GM18502 (cell line): ENCODE data around the gene ENTPD6.
"Not testable (repeated sequence)": the region's sequence is repeated elsewhere in the genome, so short reads cannot be mapped to it uniquely, and the experiment has no call there.

Experiments
- ATAC-seq: cut with Tn5 transposase; IDR thresholded peaks from one replicate; pipeline ENCODE4 v1.9.1; 2021; ENCODE audit warnings: mild to moderate bottlenecking; ENCODE audit not compliant: unreplicated experiment, poor library complexity

Gene ENTPD6

DNA sequence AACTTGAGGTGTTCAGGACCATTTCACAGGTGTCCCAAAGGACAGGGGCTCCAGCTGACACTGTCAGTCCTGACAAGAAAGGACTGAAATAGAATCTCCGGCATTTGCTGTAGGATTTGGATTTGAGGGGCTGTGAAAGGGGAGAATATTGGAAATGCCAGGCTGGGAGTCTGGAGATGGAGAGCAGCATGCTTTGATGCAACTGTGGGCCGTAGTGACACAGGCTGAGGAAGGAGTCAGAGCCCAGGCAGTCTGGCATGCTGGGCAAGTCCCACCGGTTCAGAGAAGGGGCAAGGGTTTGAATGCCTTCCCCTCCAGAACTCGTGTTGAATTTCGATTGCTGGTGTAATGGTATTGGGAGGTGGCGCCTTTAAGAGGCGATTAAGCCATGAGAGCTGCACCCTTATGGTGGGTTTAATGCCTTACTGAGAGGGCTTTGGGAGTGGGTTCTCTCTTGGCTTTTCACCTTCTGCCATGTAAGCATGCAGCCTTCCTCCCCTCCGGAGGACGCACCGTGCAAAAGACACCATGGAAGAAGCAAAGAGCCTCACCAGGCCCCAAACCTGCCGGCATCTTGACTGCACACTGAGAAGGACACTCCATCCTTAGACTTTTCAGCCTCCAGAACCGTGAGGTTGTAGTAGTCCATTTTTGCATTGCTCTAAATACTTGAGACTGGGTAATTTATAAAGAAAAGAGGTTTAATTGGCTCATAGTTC, 43.0 kb downstream of the ENTPD6 start:
- ATAC-seq: no peak

DNA sequence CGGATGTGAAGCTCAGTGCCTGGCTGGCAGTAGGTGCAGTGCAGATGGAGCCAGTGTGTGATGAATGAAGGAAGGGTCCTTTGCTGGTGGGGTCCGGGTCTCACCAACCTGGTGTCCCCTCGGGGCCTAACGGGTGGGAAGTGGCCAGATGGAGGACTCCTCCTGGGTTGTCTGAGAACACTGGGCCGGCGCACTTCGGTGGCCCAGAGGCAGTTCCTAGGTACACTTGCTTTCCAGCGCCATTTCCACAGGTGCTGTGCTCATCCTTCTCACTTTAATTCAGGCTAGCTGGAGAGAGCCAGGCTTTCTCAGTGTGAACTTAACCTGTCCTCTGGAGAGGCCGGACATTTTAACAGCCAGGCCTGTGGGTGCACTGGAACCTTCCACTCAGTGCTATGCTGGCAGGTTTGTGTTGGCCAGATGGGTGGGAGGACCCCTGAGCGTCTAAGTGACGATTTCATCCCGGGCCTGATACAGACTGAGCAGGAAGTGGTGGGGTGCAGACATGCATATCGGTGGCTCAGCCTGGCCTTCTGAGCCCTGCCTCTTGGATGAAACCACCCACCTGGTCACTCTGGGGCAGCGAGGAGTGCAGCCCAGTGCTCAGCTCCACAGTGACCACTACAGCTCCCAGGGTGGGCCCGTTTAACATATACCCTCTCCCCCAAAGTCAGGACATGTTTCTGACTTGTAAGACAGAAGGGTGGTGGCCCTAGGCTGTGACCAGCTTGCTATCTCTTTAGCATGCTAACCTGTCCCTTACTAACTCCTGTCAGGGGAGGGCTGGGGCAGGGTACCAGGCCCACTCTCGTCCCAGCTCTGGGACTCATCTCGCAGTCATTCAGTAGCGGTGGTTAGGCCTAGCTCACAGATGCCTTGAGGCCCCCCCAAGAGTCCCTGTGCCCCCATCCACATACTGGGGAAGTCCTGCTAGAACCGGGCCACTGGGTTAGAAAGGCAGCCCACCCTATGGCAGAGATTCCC, 44.2 kb downstream of the ENTPD6 start:
- ATAC-seq: peak; percentile 67

GRCh38 chr20:25240851-25241658, 45.5 kb downstream of the ENTPD6 start:
- not testable (repeated sequence) for ATAC-seq

DNA sequence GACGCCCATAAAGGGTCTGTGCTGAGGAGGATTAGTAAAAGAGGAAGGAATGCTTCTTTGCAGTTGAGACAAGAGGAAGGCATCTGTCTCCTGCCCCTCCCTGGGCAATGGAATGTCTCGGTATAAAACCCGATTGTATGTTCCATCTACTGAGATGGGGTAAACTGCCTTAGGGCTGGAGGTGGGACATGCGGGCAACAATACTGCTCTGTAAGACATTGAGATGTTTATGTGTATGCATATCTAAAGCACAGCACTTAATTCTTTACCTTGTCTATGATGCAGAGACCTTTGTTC, 46.1 kb downstream of the ENTPD6 start:
- ATAC-seq: not testable (repeated sequence)

- no peak for ATAC-seq
Observed at GRCh38 chr20:25242231-25242630, 46.7 kb downstream of the ENTPD6 start.

GRCh38 chr20:25243416-25243979, 48.0 kb downstream of the ENTPD6 start:
- no peak for ATAC-seq

GRCh38 chr20:25244976-25245375, 49.5 kb downstream of the ENTPD6 start:
- ATAC-seq: no peak

DNA sequence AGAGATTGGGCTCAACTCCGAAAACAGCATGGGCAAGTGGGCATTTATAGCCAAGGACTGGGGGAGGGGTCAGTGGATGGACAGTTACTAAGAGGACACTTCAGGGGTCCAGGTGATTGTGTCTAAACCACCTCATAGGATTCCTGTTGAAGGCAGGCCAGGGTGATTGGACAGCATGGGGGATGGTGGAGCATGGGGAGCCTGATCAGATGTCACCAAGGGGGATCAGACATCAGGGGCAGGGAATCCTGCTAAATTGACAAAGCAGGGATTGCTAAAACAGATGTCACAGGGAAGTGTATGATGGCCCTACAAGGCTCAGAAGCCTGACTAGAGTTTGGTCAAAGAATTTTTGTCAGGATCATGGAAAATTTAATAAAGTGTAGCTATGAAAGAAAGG, 49.9 kb downstream of the ENTPD6 start:
- ATAC-seq: no peak

DNA sequence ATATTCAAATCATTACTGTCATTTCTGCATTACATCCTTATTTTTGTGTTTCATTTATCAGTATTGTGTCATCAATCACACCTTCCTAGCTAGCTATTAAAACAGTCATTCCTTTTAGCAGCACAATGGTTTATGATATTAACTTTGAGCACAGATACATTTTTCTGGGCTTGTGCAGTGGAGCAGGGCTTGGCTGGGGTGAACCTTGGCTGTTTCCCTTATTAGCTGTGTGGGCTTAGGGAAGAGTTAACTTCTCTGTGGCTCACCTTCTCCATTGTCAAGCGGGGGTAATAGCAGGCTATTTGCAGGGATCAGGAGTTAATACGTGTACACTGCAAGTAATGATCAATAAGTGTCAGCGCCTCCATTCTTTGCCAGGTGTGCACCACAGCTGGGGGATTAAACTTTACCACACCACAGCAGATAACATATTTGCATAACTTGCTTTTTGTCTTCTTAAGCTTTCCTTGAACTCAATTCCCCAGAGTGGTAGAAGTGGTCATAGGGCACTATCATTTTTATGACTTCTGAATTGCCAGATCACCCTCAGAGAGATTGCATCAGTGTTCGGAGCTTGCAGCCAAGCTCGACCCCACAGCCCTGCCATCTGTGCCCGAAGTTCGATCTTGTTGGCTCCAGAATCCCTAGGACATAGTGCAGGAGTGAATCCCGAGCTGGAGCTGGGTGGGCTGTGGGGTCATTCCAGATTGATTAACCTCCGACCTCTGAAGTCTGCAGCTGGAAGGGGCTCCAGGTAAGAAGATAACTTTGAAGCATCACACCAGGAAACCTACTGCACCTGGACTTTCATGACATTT, 50.9 kb downstream of the ENTPD6 start:
- ATAC-seq: peak; percentile 23

DNA sequence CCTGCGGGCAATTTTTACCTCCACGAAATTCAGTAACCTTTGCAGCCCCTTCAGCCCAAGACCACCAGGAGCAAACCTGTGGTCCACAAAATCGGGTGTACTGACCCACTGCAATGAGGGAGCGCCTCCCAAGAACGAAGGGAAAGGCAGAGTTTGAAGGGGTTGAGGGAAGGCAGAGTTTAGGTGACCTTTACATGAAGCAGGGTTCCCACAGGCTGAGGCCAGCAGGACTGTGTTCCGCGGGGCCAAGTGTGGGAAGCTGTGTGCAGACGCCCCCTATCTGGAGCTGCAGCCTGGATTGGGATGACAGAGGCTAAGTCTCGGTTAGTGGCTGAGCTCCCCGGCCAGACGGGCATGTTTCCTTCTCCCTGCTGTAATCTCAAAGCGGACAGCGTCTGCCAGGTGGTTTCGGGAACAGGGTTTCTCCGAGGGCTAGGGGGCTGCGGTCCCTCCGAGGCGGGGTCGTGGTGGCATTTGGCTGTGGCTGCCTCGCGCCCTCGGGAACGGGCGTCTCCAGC, 51.5 kb downstream of the ENTPD6 start:
- peak; percentile 3 for ATAC-seq

GRCh38 chr20:25247518-25247955, 52.0 kb downstream of the ENTPD6 start:
- ATAC-seq: peak; percentile 36

DNA sequence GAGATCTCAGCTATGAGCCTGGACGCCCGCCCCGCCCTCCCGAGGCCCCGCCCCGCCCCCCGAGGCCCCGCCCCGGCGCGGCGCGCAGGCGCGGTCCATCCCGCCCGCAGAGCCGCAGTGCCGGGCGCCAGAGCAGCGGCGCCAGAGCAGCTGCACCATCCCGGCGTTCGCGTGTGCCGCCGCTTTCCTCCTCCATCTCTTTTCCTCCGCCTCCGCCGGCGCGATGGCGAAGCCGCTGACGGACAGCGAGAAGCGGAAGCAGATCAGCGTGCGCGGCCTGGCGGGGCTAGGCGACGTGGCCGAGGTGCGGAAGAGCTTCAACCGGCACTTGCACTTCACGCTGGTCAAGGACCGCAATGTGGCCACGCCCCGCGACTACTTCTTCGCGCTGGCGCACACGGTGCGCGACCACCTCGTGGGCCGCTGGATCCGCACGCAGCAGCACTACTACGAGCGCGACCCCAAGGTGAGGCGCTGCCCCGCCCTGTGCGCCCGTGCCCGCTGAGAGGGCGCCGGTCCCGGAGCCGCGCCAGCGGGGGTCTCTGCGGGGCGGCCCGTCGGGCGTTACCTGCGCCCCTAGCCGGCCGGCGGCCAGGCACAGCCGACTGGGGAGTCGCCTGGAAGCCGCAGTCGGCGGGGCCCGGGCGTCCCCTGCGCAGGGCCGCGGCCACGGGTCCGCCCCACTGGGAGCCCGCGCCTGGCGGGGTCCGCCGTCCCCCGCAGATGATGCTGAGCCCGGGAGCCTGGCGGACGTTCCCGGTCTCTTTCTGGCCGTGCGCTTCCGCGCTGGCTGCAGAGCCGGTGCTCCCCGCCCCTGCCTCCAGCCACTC, 52.7 kb downstream of the ENTPD6 start, which contains the start of gene PYGB:
Gene PYGB (plus strand): TSS at position 130 of the 830 bp plus-strand sequence. CDS start 94 bp downstream, at position 224.
- peak; percentile 76 for ATAC-seq

- peak; percentile 1 for ATAC-seq
Observed at GRCh38 chr20:25248786-25249172, 53.3 kb downstream of the ENTPD6 start.

- no peak for ATAC-seq
Observed at GRCh38 chr20:25249198-25249931, 53.9 kb downstream of the ENTPD6 start.

- no peak for ATAC-seq
Observed at GRCh38 chr20:25250508-25250907, 55.0 kb downstream of the ENTPD6 start.

GRCh38 chr20:25251019-25251418, 55.5 kb downstream of the ENTPD6 start:
- no peak for ATAC-seq

- ATAC-seq: no peak
Observed at GRCh38 chr20:25251558-25251957, 56.0 kb downstream of the ENTPD6 start.

- ATAC-seq: no peak
Observed at GRCh38 chr20:25252230-25252651, 56.7 kb downstream of the ENTPD6 start.
